ENCODE results near the gene IFNGR2.

Gene IFNGR2

GRCh38 chr21:33481314-33481943, 78.2 kb downstream of the IFNGR2 start:
- no peak for DNase-seq (ENCODE audit: low read depth in 2 of 2)
